NCI-H1417 (cell line): ENCODE data around the gene FOXJ2.
"Not testable (repeated sequence)": the region's sequence is repeated elsewhere in the genome, so short reads cannot be mapped to it uniquely, and the experiment has no call there.

Experiments
- DNase-seq, 3 experiments: peaks; one replicate each; lab custom pipeline; 2025; lab: John Stamatoyannopoulos, UW

FOXJ2 gene

GRCh38 chr12:8065991-8066594 lies 33.6 kb downstream of the FOXJ2 start, which contains the start of gene C3AR1:
Gene C3AR1, minus strand, starts transcription at chr12:8066359. Its CDS starts 6,174 bp downstream, at chr12:8060185.
- DNase-seq: no peak

DNA sequence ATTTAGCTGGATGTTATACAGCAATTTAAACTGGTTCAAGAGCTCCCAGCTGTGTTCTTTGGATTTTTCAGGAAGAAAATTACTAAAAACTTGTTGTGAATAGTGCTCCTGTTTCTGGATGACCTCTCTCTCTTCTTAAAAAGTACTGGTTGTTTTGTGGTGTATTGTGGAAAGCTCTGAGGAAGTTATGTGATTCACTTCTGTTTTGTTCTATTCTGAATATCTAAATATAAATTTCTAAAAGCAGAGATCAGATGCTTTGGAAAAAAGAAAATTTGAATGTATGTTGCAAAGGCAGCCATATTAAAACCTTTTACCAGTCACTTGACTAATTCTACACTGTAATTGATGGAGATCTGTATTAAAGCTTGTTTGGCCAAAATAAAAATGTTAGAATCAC lies 37.1 kb downstream of the FOXJ2 start:
- no peak for DNase-seq

- DNase-seq: not testable (repeated sequence)
Measured at GRCh38 chr12:8071820-8072219, 39.3 kb downstream of the FOXJ2 start.

- DNase-seq: no peak
Measured at GRCh38 chr12:8075935-8076334, 43.4 kb downstream of the FOXJ2 start.

GRCh38 chr12:8076366-8076765 lies 43.9 kb downstream of the FOXJ2 start:
- DNase-seq: no peak

DNA sequence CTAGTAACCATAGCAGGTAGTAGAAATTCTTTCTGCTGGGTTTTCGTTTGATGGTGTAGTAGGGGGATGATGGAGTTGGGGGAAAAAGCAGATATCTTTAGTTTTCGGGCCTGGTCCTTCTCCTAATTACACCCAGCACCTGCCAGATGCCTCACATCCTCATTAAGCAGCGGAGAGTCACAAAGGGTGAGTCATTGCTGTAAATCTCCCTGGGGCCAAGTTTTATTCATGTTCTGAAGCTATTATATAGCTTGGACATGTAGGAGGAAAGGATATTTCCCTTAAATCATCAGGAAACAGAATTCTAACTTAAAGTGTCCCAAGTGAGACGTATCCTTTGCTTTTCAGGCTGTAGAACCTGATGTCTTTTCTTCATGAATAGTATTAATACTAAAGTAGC lies 44.7 kb downstream of the FOXJ2 start:
- DNase-seq: peak in 2 of 3 experiments; percentile 45 to 80

DNA sequence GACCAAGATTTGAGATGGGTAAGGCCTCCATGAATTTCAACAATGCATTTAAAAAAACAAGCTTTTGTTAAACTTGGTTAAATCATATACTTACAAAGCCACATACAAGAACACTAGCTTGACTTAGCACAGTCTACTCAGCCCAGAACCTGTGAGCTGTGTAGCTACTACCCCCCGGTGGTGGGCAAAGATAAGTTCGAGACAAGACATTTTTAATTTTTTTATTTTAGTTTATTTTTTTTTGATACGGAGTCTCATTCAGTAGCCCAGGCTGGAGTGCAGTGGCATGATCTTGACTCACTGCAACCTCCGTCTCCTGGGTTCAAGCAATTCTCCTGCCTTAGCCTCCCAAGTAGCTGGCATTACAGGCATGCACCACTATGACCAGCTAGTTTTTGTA lies 45.9 kb downstream of the FOXJ2 start:
- DNase-seq: peak in 2 of 3 experiments; percentile 9 to 73

- no peak for DNase-seq
Measured at GRCh38 chr12:8078916-8079315, 46.4 kb downstream of the FOXJ2 start.

DNA sequence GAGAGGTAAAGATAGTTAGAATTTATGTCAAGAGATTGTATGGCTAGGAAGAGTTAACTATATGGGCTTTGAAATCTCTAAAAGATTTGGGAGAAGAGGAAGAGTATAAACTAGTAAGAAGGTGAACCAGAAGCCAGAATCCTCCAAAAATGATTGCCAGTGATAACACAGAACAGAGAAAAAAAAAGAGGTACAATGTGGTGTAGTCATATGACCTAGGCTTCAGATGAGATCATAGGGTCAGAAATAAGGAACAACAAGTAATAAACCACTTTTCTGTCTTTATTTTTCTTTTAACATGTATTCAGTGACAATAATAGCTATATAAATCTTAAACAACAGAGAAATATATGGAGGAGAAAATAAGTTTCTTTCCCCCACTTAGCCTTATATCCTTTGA lies 47.6 kb downstream of the FOXJ2 start:
- no peak for DNase-seq

DNA sequence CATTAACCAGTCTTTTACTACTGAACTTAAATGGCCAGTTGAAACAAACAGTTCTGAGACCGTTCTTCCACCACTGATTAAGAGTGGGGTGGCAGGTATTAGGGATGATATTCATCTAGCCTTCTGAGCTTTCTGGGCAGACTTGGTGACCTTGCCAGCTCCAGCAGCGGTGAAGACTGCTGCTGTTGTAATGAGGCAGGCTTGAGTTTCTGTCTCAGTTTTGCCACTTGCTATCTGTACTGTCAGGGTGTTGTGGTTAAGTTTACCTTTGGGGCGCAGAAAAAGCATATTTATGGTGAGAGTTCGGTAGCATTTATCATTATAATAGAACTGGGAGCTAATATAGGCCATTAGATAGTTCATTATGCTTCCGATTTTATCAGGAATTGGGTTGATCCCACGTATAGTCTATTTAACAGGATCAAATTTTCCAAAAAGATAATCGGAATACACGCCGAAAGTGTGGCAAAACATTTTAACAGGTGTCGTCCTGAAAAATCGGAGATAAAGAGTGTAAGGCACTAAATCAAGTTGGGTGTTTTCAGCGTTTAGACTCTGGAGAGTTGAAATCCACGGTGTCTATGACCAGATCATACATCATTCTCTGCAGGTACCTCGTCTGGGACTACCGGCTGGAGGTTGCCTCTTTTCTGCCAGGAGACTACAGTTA lies 48.9 kb downstream of the FOXJ2 start:
- DNase-seq: peak; percentile 19 to 74 (median 48)

DNA sequence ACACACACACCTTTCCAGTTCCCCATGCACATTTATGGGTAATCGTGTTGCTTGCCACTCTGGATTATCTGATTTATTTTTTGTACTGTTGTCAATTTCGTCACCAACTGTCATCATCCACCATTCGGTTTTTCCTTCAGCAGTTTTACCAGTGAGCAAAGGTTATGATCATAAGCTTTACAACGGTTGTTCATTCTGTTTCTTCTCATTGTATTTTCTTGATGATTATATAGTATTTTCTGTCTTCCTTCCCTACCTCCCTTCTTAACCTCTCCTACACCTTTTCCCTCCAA lies 50.2 kb downstream of the FOXJ2 start:
- DNase-seq: peak in 1 of 3 experiments; percentile 53

- DNase-seq: not testable (repeated sequence)
Measured at GRCh38 chr12:8084351-8084750, 51.8 kb downstream of the FOXJ2 start.

- DNase-seq: no peak
Measured at GRCh38 chr12:8087666-8088065, 55.1 kb downstream of the FOXJ2 start.

DNA sequence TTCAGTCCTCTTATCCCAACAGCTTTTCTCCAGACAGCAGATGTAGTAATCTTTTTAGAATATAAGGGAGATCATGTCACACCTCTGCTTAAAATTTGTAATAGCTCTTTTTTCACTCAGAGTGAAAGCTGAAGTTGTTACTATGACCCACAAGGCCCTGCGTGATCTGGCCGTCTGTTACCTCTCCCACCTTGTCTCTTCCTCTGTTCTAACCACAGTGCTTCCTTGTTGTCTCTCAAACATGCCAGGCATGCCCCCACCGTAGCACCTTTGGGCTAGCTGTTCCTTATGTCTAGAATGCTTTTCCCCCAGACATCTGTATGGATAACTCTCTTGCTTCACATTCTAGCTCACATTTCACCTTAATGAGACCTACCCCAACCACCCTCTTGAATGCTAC lies 56.1 kb downstream of the FOXJ2 start:
- no peak for DNase-seq

DNA sequence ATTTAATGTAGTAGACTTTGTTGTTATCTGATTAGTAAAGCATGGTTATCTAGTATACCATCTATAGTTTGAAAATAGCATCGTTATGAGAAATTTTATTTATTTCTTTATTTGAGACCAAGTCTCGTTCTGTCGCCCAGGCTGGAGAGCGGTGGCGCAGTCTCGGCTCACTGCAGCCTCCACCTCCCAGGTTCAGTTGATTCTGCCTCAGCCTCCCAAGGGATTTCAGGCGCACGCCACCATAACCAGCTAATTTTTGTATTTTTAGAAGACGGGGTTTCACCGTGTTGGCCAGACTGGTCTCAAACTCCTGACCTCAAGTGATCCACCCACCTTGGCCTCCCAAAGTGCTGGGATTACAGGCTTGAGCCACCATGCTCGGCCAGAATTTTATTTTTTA lies 56.8 kb downstream of the FOXJ2 start:
- not testable (repeated sequence) for DNase-seq

GRCh38 chr12:8089716-8090115 lies 57.2 kb downstream of the FOXJ2 start:
- no peak for DNase-seq

GRCh38 chr12:8093291-8093690 lies 60.8 kb downstream of the FOXJ2 start:
- no peak for DNase-seq

- DNase-seq: no peak
Measured at GRCh38 chr12:8096281-8096915, 63.9 kb downstream of the FOXJ2 start.

DNA sequence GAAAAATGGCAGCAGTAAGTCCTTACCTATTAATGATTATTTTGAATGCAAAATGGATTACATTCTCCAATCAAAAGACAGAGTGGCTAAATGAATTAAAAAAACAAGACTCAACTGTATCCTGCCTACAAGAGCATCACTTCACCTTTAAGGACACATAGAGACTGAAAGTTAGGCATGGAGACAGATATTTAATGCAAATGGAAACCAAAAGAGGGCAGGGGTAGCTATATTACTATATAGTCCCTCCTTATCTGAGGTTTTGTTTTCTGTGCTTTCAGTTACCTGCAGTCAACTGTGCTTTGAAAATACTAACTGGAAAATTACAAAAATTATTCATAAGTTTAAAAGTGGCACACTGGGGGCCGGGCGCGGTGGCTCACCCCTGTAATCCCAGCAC lies 66.7 kb downstream of the FOXJ2 start:
- DNase-seq: no peak
